Measurements from ENCODE around the gene EYS. TPM values are rescaled to one million over a fixed set of nuclear protein-coding genes. Genes with fewer than 3 reads are reported as not detected.

Gene EYS
- total and polyA plus RNA-seq, 4 donors, result 0.08 to 0.63 (median 0.36) TPM

- TF ChIP-seq ATF3 (IDR thresholded peaks at IDR 0.05), result no peak
- TF ChIP-seq EGR1 (IDR thresholded peaks at IDR 0.05; ENCODE audit: low read depth in 2 of 2), result no peak
- TF ChIP-seq RAD21 (IDR thresholded peaks at IDR 0.05), result no peak
Measured at GRCh38 chr6:65253041-65253440, 454.0 kb downstream of the EYS start (continued).

- no peak for DNase-seq (ENCODE audit: low spot score)
- no peak overlapping the region for H3K9ac ChIP-seq (ENCODE audit: low read depth in 1 of 2, low read length in 2 of 2)
- no peak overlapping the region for H3K27ac ChIP-seq (ENCODE audit: low read depth in 1 of 2, low read length in 2 of 2)
- H3K27me3 ChIP-seq (ENCODE audit: control insufficient read depth in 4 of 4, insufficient read depth in 4 of 4, low read length in 3 of 4), result no peaks in the 10 kb centered on the region
- H3K4me3 ChIP-seq (ENCODE audit: low read depth in 1 of 3, low read length in 3 of 3), result no peak overlapping the region
- no peaks in the 10 kb centered on the region for H3K36me3 ChIP-seq (ENCODE audit: control insufficient read depth in 4 of 4, insufficient read depth in 3 of 4, low read depth in 1 of 4, low read length in 3 of 4)
- TF ChIP-seq FOXA1 (IDR thresholded peaks at IDR 0.05) (no peak), HNF4A (conservative IDR thresholded peaks at IDR 0.05) (no peak), NR2F2 (IDR thresholded peaks at IDR 0.05) (no peak), RXRA (IDR thresholded peaks at IDR 0.05) (no peak), EGR1 (IDR thresholded peaks at IDR 0.05; ENCODE audit: low read depth in 2 of 2) (no peak), REST (IDR thresholded peaks at IDR 0.05) (no peak), RAD21 (IDR thresholded peaks at IDR 0.05) (no peak)
- no peaks in the 10 kb centered on the region for H3K9me3 ChIP-seq (ENCODE audit: control insufficient read depth in 4 of 4, low read length in 3 of 4)
- no peaks in the 10 kb centered on the region for H3K4me1 ChIP-seq (ENCODE audit: control insufficient read depth in 4 of 4, insufficient read depth in 4 of 4, low read length in 3 of 4)
Measured at GRCh38 chr6:65248101-65248610, 458.9 kb downstream of the EYS start.

- WGBS, result 80% methylated on average over 1 of the region's 1 CpG
- TF ChIP-seq FOXA1 (IDR thresholded peaks at IDR 0.05) (no peak), HNF4G (IDR thresholded peaks at IDR 0.05) (no peak), RXRA (IDR thresholded peaks at IDR 0.05) (no peak), JUND (IDR thresholded peaks at IDR 0.05) (no peak), EGR1 (IDR thresholded peaks at IDR 0.05; ENCODE audit: low read depth in 2 of 2) (no peak), ATF3 (IDR thresholded peaks at IDR 0.05) (no peak), REST (IDR thresholded peaks at IDR 0.05) (no peak), GABPA (IDR thresholded peaks at IDR 0.05 in 1 of 2, conservative IDR thresholded peaks at IDR 0.05 in 1 of 2) (no peak), NR2F2 (IDR thresholded peaks at IDR 0.05) (no peak), YY1 (IDR thresholded peaks at IDR 0.05) (no peak), CTCF (IDR thresholded peaks at IDR 0.05; ENCODE audit: low read depth, low read length, missing input control) (no peak), TAF1 (conservative IDR thresholded peaks at IDR 0.05) (no peak), ZBTB33 (IDR thresholded peaks at IDR 0.05) (no peak), RAD21 (IDR thresholded peaks at IDR 0.05) (no peak)
- H3K27me3 ChIP-seq (ENCODE audit: control insufficient read depth in 4 of 4, insufficient read depth in 4 of 4, low read length in 3 of 4), result no peaks in the 10 kb centered on the region
- no peak overlapping the region for H3K4me3 ChIP-seq (ENCODE audit: low read depth in 1 of 3, low read length in 3 of 3)
- no peak overlapping the region for H3K9ac ChIP-seq (ENCODE audit: low read depth in 1 of 2, low read length in 2 of 2)
- no peak for DNase-seq (ENCODE audit: low spot score)
- no peaks in the 10 kb centered on the region for H3K9me3 ChIP-seq (ENCODE audit: control insufficient read depth in 4 of 4, low read length in 3 of 4)
- no peaks in the 10 kb centered on the region for H3K36me3 ChIP-seq (ENCODE audit: control insufficient read depth in 4 of 4, insufficient read depth in 3 of 4, low read depth in 1 of 4, low read length in 3 of 4)
- no peak overlapping the region for H3K27ac ChIP-seq (ENCODE audit: low read depth in 1 of 2, low read length in 2 of 2)
- H3K4me1 ChIP-seq (ENCODE audit: control insufficient read depth in 4 of 4, insufficient read depth in 4 of 4, low read length in 3 of 4), result no peaks in the 10 kb centered on the region
Measured at GRCh38 chr6:65231616-65232015, 475.4 kb downstream of the EYS start.
